Neural crest cell (in vitro differentiated cells): ENCODE results near the gene OR4K5. TPM values are rescaled to one million over a fixed set of nuclear protein-coding genes. Genes with fewer than 3 reads are reported as not detected.

ENCODE experiments used
- DNase-seq: peaks from one replicate; pipeline ENCODE4 v3.0.0; 2021; ENCODE audit warnings: low read depth, mixed read lengths, low spot score
- H3K27ac Mint-ChIP-seq: one replicate; pipeline ENCODE4 v1.8.0; 2021; ENCODE audit warnings: mild to moderate bottlenecking, mixed read lengths; ENCODE audit not compliant: unreplicated experiment
- H3K27me3 Mint-ChIP-seq: 2 replicates; pipeline ENCODE4 v1.8.0; 2021; ENCODE audit warnings: low read depth, mild to moderate bottlenecking, mixed read lengths
- H3K36me3 Mint-ChIP-seq: 2 replicates; pipeline ENCODE4 v1.8.0; 2021; ENCODE audit warnings: low read depth, mild to moderate bottlenecking, mixed read lengths
- H3K4me1 Mint-ChIP-seq: 2 replicates; pipeline ENCODE4 v1.8.0; 2021; ENCODE audit warnings: mixed read lengths
- H3K4me3 Mint-ChIP-seq: one replicate; pipeline ENCODE4 v1.8.0; 2021; ENCODE audit warnings: mild to moderate bottlenecking, mixed read lengths
- H3K9me3 Mint-ChIP-seq: 2 replicates; pipeline ENCODE4 v1.8.0; 2021; ENCODE audit warnings: mixed read lengths
- total RNA-seq: library from RNA; stranded (reverse); gene quantifications from 2 replicates; pipeline ENCODE4 v1.2.1, GENCODE V29; 2021
- TF ChIP-seq, protein P1 (sequence below): fragments of 200-600 bp; sonication (generic); conservative IDR thresholded peaks from 2 replicates; pipeline ENCODE4 v1.5.0; 2021; ENCODE audit warnings: antibody characterized with exemption, mild to moderate bottlenecking

OR4K5 gene
- total RNA-seq, 1 donor from 2014 or later, result not detected

GRCh38 chr14:19900999-19901398, 19.4 kb upstream of the OR4K5 start:
- Mint-ChIP-seq H3K9me3 (peaks cover 55% of the 10 kb centered on the region), H3K27me3 (no peaks in the 10 kb centered on the region), H3K36me3 (peaks cover 25% of the 10 kb centered on the region), H3K27ac (no peak overlapping the region), H3K4me1 (no peaks in the 10 kb centered on the region), H3K4me3 (no peak overlapping the region)
- DNase-seq, result no peak
- TF ChIP-seq, protein P1, sequence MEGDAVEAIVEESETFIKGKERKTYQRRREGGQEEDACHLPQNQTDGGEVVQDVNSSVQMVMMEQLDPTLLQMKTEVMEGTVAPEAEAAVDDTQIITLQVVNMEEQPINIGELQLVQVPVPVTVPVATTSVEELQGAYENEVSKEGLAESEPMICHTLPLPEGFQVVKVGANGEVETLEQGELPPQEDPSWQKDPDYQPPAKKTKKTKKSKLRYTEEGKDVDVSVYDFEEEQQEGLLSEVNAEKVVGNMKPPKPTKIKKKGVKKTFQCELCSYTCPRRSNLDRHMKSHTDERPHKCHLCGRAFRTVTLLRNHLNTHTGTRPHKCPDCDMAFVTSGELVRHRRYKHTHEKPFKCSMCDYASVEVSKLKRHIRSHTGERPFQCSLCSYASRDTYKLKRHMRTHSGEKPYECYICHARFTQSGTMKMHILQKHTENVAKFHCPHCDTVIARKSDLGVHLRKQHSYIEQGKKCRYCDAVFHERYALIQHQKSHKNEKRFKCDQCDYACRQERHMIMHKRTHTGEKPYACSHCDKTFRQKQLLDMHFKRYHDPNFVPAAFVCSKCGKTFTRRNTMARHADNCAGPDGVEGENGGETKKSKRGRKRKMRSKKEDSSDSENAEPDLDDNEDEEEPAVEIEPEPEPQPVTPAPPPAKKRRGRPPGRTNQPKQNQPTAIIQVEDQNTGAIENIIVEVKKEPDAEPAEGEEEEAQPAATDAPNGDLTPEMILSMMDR, result no peak

- TF ChIP-seq, protein P1, result no peak
- H3K36me3 Mint-ChIP-seq, result peaks cover 19% of the 10 kb centered on the region
- no peaks in the 10 kb centered on the region for H3K4me1 Mint-ChIP-seq
- peaks cover 49% of the 10 kb centered on the region for H3K9me3 Mint-ChIP-seq
- no peak overlapping the region for H3K27ac Mint-ChIP-seq
- DNase-seq, result no peak
- no peak overlapping the region for H3K4me3 Mint-ChIP-seq
- H3K27me3 Mint-ChIP-seq, result no peaks in the 10 kb centered on the region
These were observed 18.0 kb upstream of the OR4K5 start for GRCh38 chr14:19902409-19902808.

GRCh38 chr14:19906665-19907064, 13.7 kb upstream of the OR4K5 start:
- peaks cover 16% of the 10 kb centered on the region for H3K36me3 Mint-ChIP-seq
- no peaks in the 10 kb centered on the region for H3K27me3 Mint-ChIP-seq

GRCh38 chr14:19911114-19911513, 9.3 kb upstream of the OR4K5 start:
- DNase-seq, result no peak
- peaks cover 52% of the 10 kb centered on the region for H3K9me3 Mint-ChIP-seq
- H3K27me3 Mint-ChIP-seq, result no peaks in the 10 kb centered on the region
- no peak overlapping the region for H3K4me3 Mint-ChIP-seq
- TF ChIP-seq, protein P1, result no peak
- peaks cover 20% of the 10 kb centered on the region for H3K36me3 Mint-ChIP-seq
- no peaks in the 10 kb centered on the region for H3K4me1 Mint-ChIP-seq
- H3K27ac Mint-ChIP-seq, result no peak overlapping the region

More at GRCh38 chr14:19906665-19907064, 13.7 kb upstream of the OR4K5 start:
- no peak overlapping the region for H3K27ac Mint-ChIP-seq
- H3K4me1 Mint-ChIP-seq, result no peaks in the 10 kb centered on the region
- peaks cover 60% of the 10 kb centered on the region for H3K9me3 Mint-ChIP-seq
- DNase-seq, result no peak
- H3K4me3 Mint-ChIP-seq, result no peak overlapping the region
- TF ChIP-seq, protein P1, result no peak

DNA sequence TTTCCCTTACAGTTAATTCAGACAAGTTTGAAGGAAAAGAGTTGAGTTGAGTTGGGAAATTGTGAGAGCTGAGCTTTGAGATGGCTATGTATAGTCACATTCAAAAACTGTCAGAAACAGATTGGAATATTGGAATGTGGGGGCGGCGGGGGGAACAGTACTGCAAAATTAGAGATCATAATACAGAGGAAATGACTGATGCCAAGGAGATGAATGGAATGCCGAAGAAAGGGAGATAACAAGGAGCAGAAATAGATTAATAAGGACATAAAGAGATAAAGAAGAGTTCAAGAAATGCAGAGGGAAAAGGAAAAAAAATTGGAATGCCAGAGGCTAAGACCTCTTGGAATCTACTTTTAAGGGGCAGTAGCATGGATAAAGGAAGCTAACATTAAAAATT, 3.2 kb upstream of the OR4K5 start:
- peaks cover 10% of the 10 kb centered on the region for H3K9me3 Mint-ChIP-seq
- H3K4me3 Mint-ChIP-seq, result no peak overlapping the region
- H3K27me3 Mint-ChIP-seq, result no peaks in the 10 kb centered on the region
- no peak for DNase-seq
- H3K4me1 Mint-ChIP-seq, result no peaks in the 10 kb centered on the region
- no peak overlapping the region for H3K27ac Mint-ChIP-seq
- peaks cover 5% of the 10 kb centered on the region for H3K36me3 Mint-ChIP-seq
- TF ChIP-seq, protein P1, result no peak
